DND-41 (cell line): Measurements from ENCODE around the gene AUTS2.

Source experiments
- ATAC-seq: fragments of 200-7000 bp; cut with Tn5 transposase; 3 replicates; pipeline ENCODE4 v1.9.1; 2021; ENCODE audit warnings: low read depth; ENCODE audit not compliant: insufficient read depth
- DNase-seq: peaks from one replicate; pipeline ENCODE4 v3.0.0-alpha.2; 2020
- H2AFZ ChIP-seq: 2 replicates; pipeline ENCODE4 v1.6.0; 2012; ENCODE audit warnings: low read depth, low read length
- H3K27ac ChIP-seq: 2 replicates; pipeline ENCODE4 v1.5.1; 2012; ENCODE audit warnings: low read length, inconsistent platforms
- H3K27me3 ChIP-seq: fragments of 200-600 bp; sonication (generic); 2 replicates; pipeline ENCODE4 v1.6.0; 2012; ENCODE audit warnings: low read length, mild to moderate bottlenecking, inconsistent platforms; ENCODE audit not compliant: insufficient read depth, poor library complexity
- H3K36me3 ChIP-seq: 2 replicates; pipeline ENCODE4 v1.5.1; 2012; ENCODE audit warnings: low read length, inconsistent platforms; ENCODE audit not compliant: insufficient read depth
- H3K4me1 ChIP-seq: 2 replicates; pipeline ENCODE4 v1.5.1; 2012; ENCODE audit warnings: mild to moderate bottlenecking, low read length; ENCODE audit not compliant: insufficient read depth
- H3K4me2 ChIP-seq: 2 replicates; pipeline ENCODE4 v1.6.0; 2012; ENCODE audit warnings: mild to moderate bottlenecking, moderate library complexity, low read length, inconsistent platforms; ENCODE audit not compliant: insufficient read depth
- H3K4me3 ChIP-seq, 2 experiments: fragments of 200-600 bp in 1 of 2; shearing (Covaris generic) in 1 of 2; 2 replicates each; pipeline ENCODE4 v1.5.1; 2012 to 2016; ENCODE audit warnings: inconsistent platforms in 2 of 2, low read length in 2 of 2, mild to moderate bottlenecking in 2 of 2, low read depth in 1 of 2, moderate library complexity in 1 of 2
- H3K79me2 ChIP-seq: 2 replicates; pipeline ENCODE4 v1.6.0; 2012; ENCODE audit warnings: low read length, inconsistent platforms; ENCODE audit not compliant: insufficient read depth
- H3K9ac ChIP-seq: 2 replicates; pipeline ENCODE4 v1.6.0; 2012; ENCODE audit warnings: low read depth, mild to moderate bottlenecking, inconsistent platforms, low read length, moderate library complexity
- H3K9me3 ChIP-seq: 2 replicates; pipeline ENCODE4 v1.5.1; 2012; ENCODE audit warnings: low read length, moderate library complexity, mild to moderate bottlenecking, inconsistent platforms; ENCODE audit not compliant: insufficient read depth, severe bottlenecking
- H4K20me1 ChIP-seq: 2 replicates; pipeline ENCODE4 v1.6.0; 2012; ENCODE audit warnings: low read length; ENCODE audit not compliant: insufficient read depth
- EZH2 ChIP-seq: IDR thresholded peaks from 3 replicates; pipeline ENCODE4 v1.6.1; 2012; ENCODE audit warnings: borderline replicate concordance, low read depth, mild to moderate bottlenecking, moderate library complexity, low read length, inconsistent platforms; ENCODE audit not compliant: severe bottlenecking
- TF ChIP-seq, protein P1 (sequence below): IDR thresholded peaks from 2 replicates; pipeline ENCODE4 v1.5.1; 2012; ENCODE audit warnings: borderline replicate concordance, low read length, moderate library complexity, mild to moderate bottlenecking; ENCODE audit not compliant: poor library complexity, severe bottlenecking; ENCODE audit errors: extremely low read depth

Gene AUTS2

DNA sequence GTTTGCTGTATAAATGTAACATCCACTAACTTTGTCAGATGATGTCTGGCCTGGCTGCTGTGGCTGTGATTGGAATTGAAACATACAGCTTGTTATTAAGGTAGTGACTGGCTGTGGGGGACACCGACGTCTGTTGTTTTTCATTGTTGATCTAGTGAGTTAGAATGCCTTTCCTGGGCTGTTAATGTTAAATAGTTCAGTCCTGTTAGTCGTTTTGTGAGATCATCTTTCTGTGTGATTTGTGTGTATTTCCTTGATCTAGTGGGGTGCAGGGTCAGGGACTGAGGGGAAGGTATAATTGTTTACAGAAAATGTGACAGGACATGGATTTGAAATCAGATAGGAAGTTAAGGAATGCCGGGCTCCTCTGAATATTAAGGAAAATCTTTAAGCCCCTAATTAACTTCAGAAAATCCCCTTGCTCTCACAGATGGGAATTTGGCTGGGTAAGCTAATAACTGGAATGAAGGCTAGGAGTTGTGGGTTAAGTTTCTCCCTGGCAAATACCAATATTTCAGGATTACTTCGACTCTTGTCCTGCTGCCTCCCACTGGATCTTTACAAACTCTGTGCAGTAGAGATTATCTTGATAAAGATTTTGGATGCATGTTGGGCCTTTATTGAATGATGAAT lies 163.1 kb downstream of the AUTS2 start:
- Histone ChIP-seq H4K20me1 (peaks cover 15% of the 10 kb centered on the region; the same call in 1 of the 2 replicates), H2AFZ (no peak overlapping the region), H3K36me3 (no peaks in the 10 kb centered on the region), H3K4me2 (no peak overlapping the region), H3K9me3 (no peaks in the 10 kb centered on the region), H3K9ac (no peak overlapping the region), H3K27me3 (no peaks in the 10 kb centered on the region), H3K79me2 (peaks cover 31% of the 10 kb centered on the region), H3K4me3 (no peak overlapping the region), H3K4me1 (no peaks in the 10 kb centered on the region), H3K27ac (no peak overlapping the region)
- TF ChIP-seq, protein P1, sequence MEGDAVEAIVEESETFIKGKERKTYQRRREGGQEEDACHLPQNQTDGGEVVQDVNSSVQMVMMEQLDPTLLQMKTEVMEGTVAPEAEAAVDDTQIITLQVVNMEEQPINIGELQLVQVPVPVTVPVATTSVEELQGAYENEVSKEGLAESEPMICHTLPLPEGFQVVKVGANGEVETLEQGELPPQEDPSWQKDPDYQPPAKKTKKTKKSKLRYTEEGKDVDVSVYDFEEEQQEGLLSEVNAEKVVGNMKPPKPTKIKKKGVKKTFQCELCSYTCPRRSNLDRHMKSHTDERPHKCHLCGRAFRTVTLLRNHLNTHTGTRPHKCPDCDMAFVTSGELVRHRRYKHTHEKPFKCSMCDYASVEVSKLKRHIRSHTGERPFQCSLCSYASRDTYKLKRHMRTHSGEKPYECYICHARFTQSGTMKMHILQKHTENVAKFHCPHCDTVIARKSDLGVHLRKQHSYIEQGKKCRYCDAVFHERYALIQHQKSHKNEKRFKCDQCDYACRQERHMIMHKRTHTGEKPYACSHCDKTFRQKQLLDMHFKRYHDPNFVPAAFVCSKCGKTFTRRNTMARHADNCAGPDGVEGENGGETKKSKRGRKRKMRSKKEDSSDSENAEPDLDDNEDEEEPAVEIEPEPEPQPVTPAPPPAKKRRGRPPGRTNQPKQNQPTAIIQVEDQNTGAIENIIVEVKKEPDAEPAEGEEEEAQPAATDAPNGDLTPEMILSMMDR: no peak
- TF ChIP-seq EZH2: no peak
- DNase-seq (no peak), ATAC-seq (no peak)

DNA sequence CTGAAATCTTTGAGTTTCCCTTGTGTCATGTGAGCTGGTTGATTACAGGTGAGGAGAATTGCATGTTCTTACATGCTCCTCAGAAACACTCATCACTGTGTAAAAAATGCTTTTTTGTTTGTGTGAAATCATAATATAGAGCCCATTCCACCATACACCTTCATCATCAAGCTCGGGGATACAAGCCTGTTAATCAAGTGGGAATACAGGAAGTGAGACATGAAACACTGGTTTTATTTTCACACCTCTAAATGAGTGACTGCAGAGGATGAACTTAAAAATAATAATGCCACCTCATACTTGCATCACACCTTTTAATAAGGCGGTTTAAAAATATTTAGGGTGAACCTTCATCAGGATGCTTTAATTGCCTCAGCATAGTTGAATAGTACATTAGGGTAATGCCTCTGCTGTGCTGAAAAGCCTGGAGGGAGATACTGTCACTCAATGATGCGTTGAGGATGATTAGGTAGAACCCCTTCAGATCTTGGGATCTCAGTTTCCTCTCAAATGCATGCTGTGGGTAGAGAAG lies 164.6 kb downstream of the AUTS2 start:
- no peaks in the 10 kb centered on the region for H3K9me3 ChIP-seq
- H4K20me1 ChIP-seq: peaks cover 12% of the 10 kb centered on the region; the same call in 1 of the 2 replicates
- H3K27me3 ChIP-seq: no peaks in the 10 kb centered on the region
- no peak for DNase-seq
- H3K4me2 ChIP-seq: no peak overlapping the region
- TF ChIP-seq, protein P1: no peak
- TF ChIP-seq EZH2: no peak
- no peak overlapping the region for H3K9ac ChIP-seq
- H3K4me3 ChIP-seq: no peak overlapping the region
- ATAC-seq: no peak
- no peak overlapping the region for H3K27ac ChIP-seq
- no peaks in the 10 kb centered on the region for H3K36me3 ChIP-seq
- H3K4me1 ChIP-seq: no peaks in the 10 kb centered on the region
- peaks cover 36% of the 10 kb centered on the region for H3K79me2 ChIP-seq
- no peak overlapping the region for H2AFZ ChIP-seq

DNA sequence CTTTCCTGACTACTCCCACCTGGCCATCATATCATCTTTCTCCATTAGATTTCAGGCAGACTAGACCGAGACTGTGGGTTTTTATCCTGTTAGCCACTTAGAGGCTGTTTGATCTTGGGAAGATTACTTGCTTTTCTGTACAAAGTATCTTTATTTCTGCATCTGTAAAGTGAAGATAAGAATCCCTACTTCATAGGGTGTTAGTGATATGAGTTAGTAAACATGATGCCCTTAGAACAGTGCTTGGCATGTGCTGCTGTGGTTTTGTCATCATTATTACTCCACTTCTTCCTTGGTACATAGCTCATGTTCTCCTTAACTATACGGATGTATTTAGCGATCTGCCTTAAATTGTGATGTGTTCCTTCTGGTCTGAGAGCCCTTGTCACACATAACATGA lies 165.2 kb downstream of the AUTS2 start:
- H3K4me1 ChIP-seq: no peaks in the 10 kb centered on the region
- no peak overlapping the region for H2AFZ ChIP-seq
- H4K20me1 ChIP-seq: peaks cover 12% of the 10 kb centered on the region; the same call in 1 of the 2 replicates
- no peak overlapping the region for H3K9ac ChIP-seq
- peaks cover 36% of the 10 kb centered on the region for H3K79me2 ChIP-seq
- H3K27me3 ChIP-seq: no peaks in the 10 kb centered on the region
- no peak for TF ChIP-seq EZH2
- TF ChIP-seq, protein P1: no peak
- ATAC-seq (no peak), DNase-seq (no peak)
- H3K36me3 ChIP-seq: no peaks in the 10 kb centered on the region
- H3K27ac ChIP-seq: no peak overlapping the region
- no peak overlapping the region for H3K4me3 ChIP-seq
- no peak overlapping the region for H3K4me2 ChIP-seq
- no peaks in the 10 kb centered on the region for H3K9me3 ChIP-seq
